EL (cell line): ENCODE measurements around the gene ACADSB.

Experiments used
- DNase-seq: peaks from one replicate; pipeline ENCODE4 v3.0.0-alpha.2; 2016

Gene ACADSB

DNA sequence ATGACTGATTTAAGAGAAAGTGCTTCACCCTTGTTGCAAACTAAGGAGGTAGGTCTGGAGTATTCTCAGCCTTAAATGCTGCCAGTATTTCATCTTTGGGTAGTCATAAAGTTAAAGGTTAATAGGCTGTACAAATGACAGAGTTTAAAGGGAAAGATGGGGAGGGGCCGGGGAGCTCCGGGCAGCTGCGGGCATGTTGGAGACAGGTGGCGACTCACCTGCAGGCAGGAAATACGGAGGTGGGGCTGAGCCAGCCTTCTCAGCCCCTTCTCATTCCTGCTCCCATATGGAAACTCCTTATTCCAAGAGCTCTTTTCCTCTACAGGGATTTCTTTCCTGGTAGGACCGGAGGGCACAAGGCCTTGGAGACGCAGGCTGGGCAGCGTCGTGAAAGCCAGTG, 95.1 kb downstream of the ACADSB start:
- no peak for DNase-seq
